Hair follicular keratinocyte (primary cell): ENCODE measurements around the gene EIF1AD. TPM values are rescaled to one million over a fixed set of nuclear protein-coding genes. Genes with fewer than 3 reads are reported as not detected.

ENCODE experiments used
- total RNA-seq: library from RNA; depleted of rRNA; stranded (reverse); fragments of >200 nt; gene quantifications from 2 replicates; pipeline ENCODE4 v1.2.3, GENCODE V29; 2015

Gene EIF1AD, protein sequence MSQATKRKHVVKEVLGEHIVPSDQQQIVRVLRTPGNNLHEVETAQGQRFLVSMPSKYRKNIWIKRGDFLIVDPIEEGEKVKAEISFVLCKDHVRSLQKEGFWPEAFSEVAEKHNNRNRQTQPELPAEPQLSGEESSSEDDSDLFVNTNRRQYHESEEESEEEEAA
- 23.3 and 35.2 TPM in 2 replicates for total RNA-seq

DNA sequence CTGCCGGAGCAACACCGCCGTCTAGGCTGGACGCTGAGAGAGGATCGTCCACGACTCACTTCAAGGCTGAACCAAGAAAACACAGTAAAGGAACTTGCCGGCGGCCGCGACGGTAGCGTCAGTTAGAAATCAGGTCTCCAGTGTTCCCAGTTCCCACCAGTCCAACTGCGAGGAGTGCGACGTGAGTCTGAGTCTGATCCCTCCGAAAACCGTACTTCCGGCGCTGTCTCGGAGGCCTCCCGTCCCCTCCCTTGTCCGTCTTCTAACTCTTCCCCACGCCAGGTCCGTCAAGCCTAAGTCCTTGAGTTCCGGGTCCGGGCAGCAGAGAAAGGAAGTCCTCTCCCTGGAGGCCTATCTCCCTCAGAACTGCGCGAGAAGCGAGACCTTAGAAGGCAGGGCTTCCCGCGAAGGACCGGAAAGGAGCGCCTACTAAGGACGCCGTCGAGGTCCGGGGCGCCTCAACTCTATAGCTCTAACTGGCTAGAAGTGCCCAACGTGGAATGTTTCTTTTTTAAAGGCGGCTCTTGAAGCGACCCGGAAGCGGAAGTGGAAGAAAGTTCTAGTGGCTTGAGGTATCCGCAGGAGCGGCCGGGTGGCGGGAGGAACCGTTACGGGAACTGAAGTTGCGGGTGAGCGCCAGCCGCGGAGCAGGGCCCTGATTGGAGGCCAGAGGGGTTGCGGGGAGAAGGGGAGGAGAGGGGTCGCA is at the start of gene EIF1AD, which contains the start of gene BANF1:
EIF1AD (minus strand) TSS at position 216 of the 706 bp plus-strand sequence. CDS start 1,768 bp downstream, outside the sequence.
BANF1 (plus strand) TSS at position 562 of the 706 bp plus-strand sequence. CDS start 748 bp downstream, outside the sequence.

DNA sequence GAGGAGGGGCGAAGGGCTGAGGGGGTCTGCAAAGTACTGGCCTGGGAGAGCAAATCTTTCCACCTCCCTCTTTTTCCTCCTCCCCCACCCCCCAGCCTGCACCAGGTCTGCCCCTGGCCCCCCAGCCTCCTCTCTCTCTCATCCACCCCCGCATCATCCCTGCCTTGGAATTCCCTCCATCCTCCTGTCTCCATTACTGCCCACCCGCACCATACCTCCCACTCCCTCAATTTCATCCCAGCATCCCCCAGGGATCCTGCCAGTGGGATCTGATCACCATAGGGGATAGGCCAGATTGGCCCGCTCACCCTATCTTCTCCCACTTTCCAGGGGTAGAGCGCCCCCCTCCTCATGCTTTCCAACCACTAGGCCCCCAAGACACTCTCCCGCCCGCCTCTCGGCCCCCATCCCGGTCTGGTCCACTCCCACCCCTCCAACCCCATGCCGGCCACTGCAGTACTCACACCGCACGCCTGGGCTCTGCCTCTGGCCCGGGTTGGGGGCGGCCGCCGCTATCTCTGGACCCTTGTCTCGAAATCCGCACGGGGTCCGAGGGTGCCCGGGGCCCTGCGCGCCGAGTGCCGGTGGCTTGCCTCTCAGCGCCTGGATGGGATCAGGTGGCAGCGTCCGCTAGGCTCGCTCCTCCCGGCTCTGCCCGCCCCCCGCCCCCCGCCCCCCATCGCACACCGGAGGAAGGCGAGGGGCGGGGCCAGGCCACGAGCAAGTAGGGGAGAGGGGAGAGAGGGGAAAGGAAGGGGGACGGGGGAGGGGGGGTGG is 46.8 kb upstream of the EIF1AD start, which contains the start of gene GAL3ST3:
GAL3ST3 (minus strand) TSS at position 615 of the 777 bp plus-strand sequence. CDS start 3,746 bp downstream, outside the sequence.

GRCh38 chr11:66026017-66026529 is 24.1 kb upstream of the EIF1AD start, which contains the start of gene CATSPER1:
TSS of gene CATSPER1 (minus strand) at chr11:66026479. CDS start at chr11:66026379, 100 bp downstream.

DNA sequence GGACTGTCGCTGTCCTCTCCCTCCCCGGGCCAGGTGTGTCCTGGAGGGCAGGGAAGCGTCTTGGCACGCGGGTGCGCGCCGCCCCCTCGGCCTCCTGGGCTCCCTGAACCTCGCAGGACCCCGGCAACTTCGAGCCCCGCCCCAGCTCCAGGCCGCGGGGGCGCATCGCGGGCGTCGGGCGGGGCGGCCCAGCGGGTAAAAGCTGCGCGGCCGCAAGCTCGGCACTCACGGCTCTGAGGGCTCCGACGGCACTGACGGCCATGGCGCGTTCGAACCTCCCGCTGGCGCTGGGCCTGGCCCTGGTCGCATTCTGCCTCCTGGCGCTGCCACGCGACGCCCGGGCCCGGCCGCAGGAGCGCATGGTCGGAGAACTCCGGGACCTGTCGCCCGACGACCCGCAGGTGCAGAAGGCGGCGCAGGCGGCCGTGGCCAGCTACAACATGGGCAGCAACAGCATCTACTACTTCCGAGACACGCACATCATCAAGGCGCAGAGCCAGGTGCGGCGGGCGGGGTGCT is 9.9 kb upstream of the EIF1AD start, which contains the start of gene CST6:
CST6 (plus strand) TSS at position 224 of the 519 bp plus-strand sequence; CDS start at position 261, 37 bp downstream.

GRCh38 chr11:65961267-65962140 is 40.5 kb downstream of the EIF1AD start, which contains the start of gene SART1:
TSS of gene SART1 (plus strand) at chr11:65961734. CDS start at chr11:65961781, 47 bp downstream.

Other genes with a start within 250 kb of the EIF1AD start
- gene AP5B1, start 221.2 kb downstream of the EIF1AD start, total RNA-seq = 11.8 and 13.9 TPM in 2 replicates
- gene OVOL1, start 215.1 kb downstream of the EIF1AD start, total RNA-seq = 0.91 and 3.8 TPM in 2 replicates
- gene SNX32, start 168.2 kb downstream of the EIF1AD start, total RNA-seq = 0.23 TPM in 1 of 2 replicates, not detected in the other
- 1,280 and 1,622 TPM in 2 replicates for gene CFL1, start 144.0 kb downstream of the EIF1AD start, total RNA-seq
- 44.5 and 44.8 TPM in 2 replicates for gene MUS81, start 141.7 kb downstream of the EIF1AD start, total RNA-seq
- gene EFEMP2, start 129.4 kb downstream of the EIF1AD start, total RNA-seq = 7.0 and 20.5 TPM in 2 replicates
- 0.08 TPM in 1 of 2 replicates, not detected in the other for gene CTSW, start 122.3 kb downstream of the EIF1AD start, total RNA-seq
- gene FIBP, start 113.7 kb downstream of the EIF1AD start, total RNA-seq = 137 and 189 TPM in 2 replicates
- 101 and 124 TPM in 2 replicates for gene CCDC85B, start 111.5 kb downstream of the EIF1AD start, total RNA-seq
- gene FOSL1, start 101.8 kb downstream of the EIF1AD start, total RNA-seq = 141 and 144 TPM in 2 replicates
- gene C11orf68, start 83.1 kb downstream of the EIF1AD start, total RNA-seq = 15.5 and 17.6 TPM in 2 replicates
- 306 and 310 TPM in 2 replicates for gene DRAP1, start 82.7 kb downstream of the EIF1AD start, total RNA-seq
- gene TSGA10IP, start 56.7 kb downstream of the EIF1AD start, total RNA-seq = not detected in 2 replicates
- 28.7 and 32.7 TPM in 2 replicates for gene SART1, start 40.4 kb downstream of the EIF1AD start, total RNA-seq
- gene BANF1, start 346 bp upstream of the EIF1AD start, total RNA-seq = 93.5 and 105 TPM in 2 replicates
- 0.34 and 1.8 TPM in 2 replicates for gene CST6, start 9.9 kb upstream of the EIF1AD start, total RNA-seq
- not detected in 2 replicates for gene CATSPER1, start 24.3 kb upstream of the EIF1AD start, total RNA-seq
- gene GAL3ST3, start 47.0 kb upstream of the EIF1AD start, total RNA-seq = not detected in 2 replicates
- gene SF3B2, start 50.2 kb upstream of the EIF1AD start, total RNA-seq = 132 and 152 TPM in 2 replicates
- 15.4 and 21.0 TPM in 2 replicates for gene PACS1, start 68.1 kb upstream of the EIF1AD start, total RNA-seq